Heart right ventricle (tissue), 16 donors: ENCODE data around the gene RARG. TPM values are rescaled to one million over a fixed set of nuclear protein-coding genes. Genes with fewer than 3 reads are reported as not detected.

Experiments used
- ATAC-seq, 8 donors: fragments of 200-7000 bp; cut with Tn5 transposase; one replicate each; pipeline ENCODE4 v1.9.1; 2020; ENCODE audit warnings: mild to moderate bottlenecking in 8 of 8, moderate library complexity in 8 of 8, moderate number of reproducible peaks in 1 of 8
- DNase-seq, 2 donors: peaks; one replicate each; pipeline ENCODE4 v3.0.0-alpha.2; 2020
- H3K27ac ChIP-seq, 10 donors: fragments of 200-600 bp; sonication (generic) in 2 of 10; one replicate each; pipeline versions ENCODE4 v1.5.0 to v1.8.0; 2020 to 2022; ENCODE audit warnings: mild to moderate bottlenecking in 3 of 10
- H3K27me3 ChIP-seq, 7 donors: fragments of 200-600 bp; one replicate each; pipeline ENCODE4 v1.8.0; 2021 to 2022; ENCODE audit warnings: mild to moderate bottlenecking in 2 of 7
- H3K36me3 ChIP-seq, 9 donors: fragments of 200-600 bp; sonication (generic) in 1 of 9; one replicate each; pipeline versions ENCODE4 v1.5.0 to v1.8.0; 2020 to 2022; ENCODE audit warnings: mild to moderate bottlenecking in 2 of 9
- H3K4me1 ChIP-seq, 9 donors: fragments of 200-600 bp; sonication (generic) in 1 of 9; one replicate each; pipeline versions ENCODE4 v1.5.0 to v1.8.0; 2020 to 2022; ENCODE audit warnings: mild to moderate bottlenecking in 4 of 9
- H3K4me3 ChIP-seq, 10 donors: fragments of 200-600 bp; sonication (generic) in 2 of 10; one replicate each; pipeline versions ENCODE4 v1.5.0 to v1.8.0; 2020 to 2022; ENCODE audit warnings: mild to moderate bottlenecking in 7 of 10, moderate library complexity in 2 of 10
- H3K9me3 ChIP-seq, 11 donors: fragments of 200-600 bp in 10 of 11; sonication (generic) in 2 of 11; one replicate each; pipeline versions ENCODE4 v1.5.0 to v1.8.0; 2013 to 2022; ENCODE audit warnings: mild to moderate bottlenecking in 2 of 11, control low read depth in 1 of 11, moderate library complexity in 1 of 11
- CTCF ChIP-seq, 9 donors: fragments of 200-600 bp; sonication (generic) in 2 of 9; IDR thresholded peaks; one replicate each; pipeline versions ENCODE4 v1.5.0 to v1.8.0; 2021 to 2022; ENCODE audit warnings: antibody characterized with exemption in 9 of 9, mild to moderate bottlenecking in 5 of 9, moderate library complexity in 1 of 9
- WGBS, 2 donors: extraction: QIAGEN DNeasy Blood & Tissue Kit; methylation state at CpG; one replicate each; pipeline ENCODE4 v1.1.7; 2013; ENCODE audit warnings: inconsistent platforms in 1 of 2; 5-methylcytosine and 5-hydroxymethylcytosine counted together
- intact Hi-C, 10 donors: fragments of 100-400 bp; cut with DNase I; formaldehyde crosslinking; loops; one replicate each; pipeline versions ENCODE4 v1.11.1 to v1.14.2; 2022
- polyA plus RNA-seq, 2 donors: library from polyadenylated mRNA; stranded (reverse); fragments of 200-250 nt; gene quantifications; one replicate each; pipeline ENCODE4 v1.2.3, GENCODE V29; 2013
- total RNA-seq, 10 donors: library from RNA; stranded (reverse); fragmentation: NEBNext Ultra II Directional in 3 of 10; extraction: Animal tissue kit (Norgen Biotek cat#: 25700) in 3 of 10; gene quantifications; one replicate each; pipeline versions ENCODE4 v1.2.1 to v1.2.4, GENCODE V29; 2021 to 2023
- donor health status: Arrhythmogenic right ventricular cardiomyopathy.
- donor health status: ischemic (EF 13 %, LVEDD 7.1; RV severe dilation, severe dysfunction).
- donor health status: healthy with polysubstance abuse.
- donor health status: DM: no; HTN: yes; CAD: no.
- donor health status: DM: no; HTN: no; CAD: no.
- donor health status: ischemic (EF 25% LVEDD 6.9; RV normal size, moderate dysfunction).
- donor health status: ischemic (EF 25% LVEDD 5.7; RV mildly dilated, moderate dysfunction).
- donor health status: healthy.
- donor health status: DM: yes; HTN: yes; CAD: no.
- donor health status: Ischemic cardiomyopathy.
- donor health status: ischemic (EF 35%, LVEDD 5.7; RV mildly dilated, moderate dysfunction).
- donor health status: nonischemic (EF 11% LVEDD 7.7; RV severe dilation, severe dysfunction).
- donor health status: DM: yes; HTN: yes; CAD: no.
- donor health status: PGD.
- donor health status: ischemic (EF 29% LVEDD 5.4; RV normal size, mild dysfunction).
- donor health status: nonischemic (EF 23%, LVEDD 6.1; RV moderate dilation, normal function).

RARG gene
- total and polyA plus RNA-seq, 12 donors: 7.0 to 21.7 (median 12.8) TPM

DNA sequence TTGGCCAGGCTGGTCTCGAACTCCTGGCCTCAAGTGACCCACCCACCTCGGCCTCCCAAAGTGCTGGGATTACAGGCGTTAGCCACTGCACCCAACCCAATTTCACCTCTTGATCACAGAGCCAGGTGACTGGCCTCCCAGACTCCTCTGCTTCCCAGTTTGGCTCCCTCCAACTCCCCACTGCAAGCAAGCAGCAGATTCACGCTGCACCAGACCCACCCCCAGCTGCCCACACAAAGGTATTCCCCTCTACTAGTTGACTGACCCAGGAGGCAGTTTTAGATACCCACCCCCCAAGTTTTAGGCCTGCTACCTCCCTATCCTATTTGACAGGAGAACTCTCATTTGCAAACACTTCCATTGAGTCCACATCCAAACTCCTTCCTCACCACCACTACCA, 5.2 kb downstream of the RARG start:
- Histone ChIP-seq H3K4me1 (peaks cover 9 to 50% (median 40%) of the 10 kb centered on the region in 9 donors), H3K27ac (no peak overlapping the region), H3K36me3 (peaks cover 0 to 9% (median 0%) of the 10 kb centered on the region in 9 donors), H3K9me3 (no peaks in the 10 kb centered on the region), H3K27me3 (peaks cover 0 to 3% (median 0%) of the 10 kb centered on the region in 7 donors), H3K4me3 (no peak overlapping the region)
- intact Hi-C loops: no loop called here
- DNase-seq (no peak), ATAC-seq (no peak)
- TF ChIP-seq CTCF (IDR thresholded peaks at IDR 0.05): no peak
- 95 to 96% methylated on average over 4 of the region's 4 CpGs for WGBS, 2 donors

DNA sequence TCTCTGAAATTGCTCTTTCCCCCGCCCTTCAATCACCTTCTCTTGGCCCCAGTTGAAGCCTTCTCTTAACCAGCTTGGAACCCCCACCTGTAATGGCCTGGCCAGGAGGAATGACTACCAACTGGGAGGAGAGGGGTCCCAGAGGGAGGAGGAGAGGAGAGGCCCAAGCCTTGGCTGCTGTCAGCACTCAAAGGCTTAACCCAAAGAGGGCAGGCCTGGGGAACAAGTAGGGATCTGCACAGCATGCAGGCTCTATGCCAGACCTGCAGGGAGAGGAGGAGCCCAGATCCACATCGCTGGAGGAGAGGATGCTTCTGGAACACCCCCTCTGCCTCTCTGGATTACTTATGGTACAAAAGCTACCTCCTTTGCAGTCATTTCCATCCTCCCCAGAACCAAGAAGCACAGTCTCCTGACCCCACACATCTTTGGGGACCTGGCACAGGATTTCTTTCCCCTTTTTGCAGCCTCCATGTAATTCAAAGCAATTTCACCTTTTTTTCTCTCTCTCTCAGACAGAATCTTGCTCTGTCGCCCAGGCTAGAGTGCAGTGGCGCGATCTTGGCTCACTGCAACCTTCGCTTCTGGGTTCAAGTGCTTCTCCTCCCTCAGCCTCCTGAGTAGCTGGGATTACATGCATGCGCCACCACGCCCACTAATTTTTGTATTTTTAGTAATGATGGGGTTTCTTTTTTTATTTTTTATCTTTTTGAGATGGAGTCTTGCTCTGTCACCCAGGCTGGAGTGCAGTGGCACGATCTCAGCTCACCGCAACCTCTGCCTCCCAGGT, 6.2 kb downstream of the RARG start:
- ATAC-seq (no peak), DNase-seq (no peak)
- WGBS, 2 donors: 92% methylated on average over 10 of the region's 10 CpGs
- H3K9me3 ChIP-seq: no peaks in the 10 kb centered on the region
- H3K4me3 ChIP-seq: no peak overlapping the region
- intact Hi-C loops: no loop called here
- H3K36me3 ChIP-seq: peaks cover 0 to 9% (median 0%) of the 10 kb centered on the region in 9 donors
- H3K27me3 ChIP-seq: no peaks in the 10 kb centered on the region
- H3K27ac ChIP-seq: peak overlapping the region in 1 of 10 donors; percentile 17
- peaks cover 9 to 42% (median 34%) of the 10 kb centered on the region in 9 donors for H3K4me1 ChIP-seq
- TF ChIP-seq CTCF (IDR thresholded peaks at IDR 0.05): no peak

GRCh38 chr12:53224897-53225634, 6.9 kb downstream of the RARG start:
- intact Hi-C loops: no loop called here
- no peak for DNase-seq
- no peak overlapping the region for H3K4me3 ChIP-seq
- no peak for TF ChIP-seq CTCF (IDR thresholded peaks at IDR 0.05)
- no peak for ATAC-seq
- WGBS, 2 donors: 87% methylated on average over 10 of the region's 10 CpGs
- H3K36me3 ChIP-seq: peaks cover 0 to 9% (median 0%) of the 10 kb centered on the region in 9 donors
- H3K9me3 ChIP-seq: no peaks in the 10 kb centered on the region
- H3K4me1 ChIP-seq: peaks cover 9 to 45% (median 34%) of the 10 kb centered on the region in 9 donors
- peak overlapping the region in 4 of 10 donors; percentile 15 to 100 (median 58) for H3K27ac ChIP-seq
- H3K27me3 ChIP-seq: no peaks in the 10 kb centered on the region

DNA sequence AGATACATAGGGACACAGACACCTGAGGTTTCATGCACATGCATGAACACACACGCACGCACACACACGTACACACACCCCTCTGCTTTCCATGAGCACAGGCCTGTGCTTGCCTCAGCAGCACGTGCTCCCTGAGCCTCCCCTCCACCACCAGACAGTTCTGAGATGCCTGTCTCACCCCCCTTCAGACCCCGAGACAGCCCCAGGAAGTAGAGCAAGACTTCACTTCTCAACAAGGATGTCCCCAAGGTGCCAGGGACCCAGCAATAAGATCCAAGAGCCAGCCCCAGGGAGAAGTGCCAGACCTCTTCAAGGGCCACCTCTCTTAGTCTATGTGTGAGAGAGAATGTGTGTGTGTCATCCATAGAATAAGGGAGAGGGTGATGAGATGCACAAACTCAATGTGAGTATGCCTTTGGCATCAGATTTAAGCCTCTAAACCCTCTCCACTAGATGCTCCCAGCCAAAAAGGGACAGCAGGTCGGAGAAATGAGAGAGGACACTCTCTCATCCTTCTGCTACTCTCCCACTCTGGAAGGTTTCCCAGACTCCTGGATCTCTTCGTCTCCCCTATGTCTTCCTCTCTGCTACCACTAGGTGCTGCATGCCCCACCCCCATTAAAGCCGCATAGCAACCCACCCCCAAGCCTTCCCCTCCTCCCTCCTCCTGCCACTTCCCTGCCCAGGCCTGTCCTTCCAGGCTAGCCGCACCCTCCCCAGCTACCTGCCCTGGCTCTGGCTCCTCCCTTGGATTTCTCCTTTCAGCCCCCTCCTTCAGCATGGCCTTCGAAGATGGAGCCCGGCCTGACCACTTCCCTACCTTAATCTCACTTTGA, 7.7 kb downstream of the RARG start:
- H3K4me3 ChIP-seq: no peak overlapping the region
- peak overlapping the region; percentile 16 to 100 (median 99) for H3K27ac ChIP-seq
- no peaks in the 10 kb centered on the region for H3K27me3 ChIP-seq
- no peaks in the 10 kb centered on the region for H3K9me3 ChIP-seq
- ATAC-seq (no peak), DNase-seq (no peak)
- H3K4me1 ChIP-seq: peaks cover 9 to 48% (median 35%) of the 10 kb centered on the region in 9 donors
- peak in 1 of 9 donors; percentile 11 for TF ChIP-seq CTCF (IDR thresholded peaks at IDR 0.05)
- intact Hi-C loops: no loop called here
- 67 to 72% methylated on average over 11 of the region's 11 CpGs for WGBS, 2 donors
- H3K36me3 ChIP-seq: peaks cover 0 to 9% (median 0%) of the 10 kb centered on the region in 9 donors
